ENCODE results near the gene NCKAP5.

Gene NCKAP5

GRCh38 chr2:132741754-132742153, 826.5 kb downstream of the NCKAP5 start:
- Mint-ChIP-seq H3K27ac (no peak overlapping the region), H3K9me3 (peaks cover 5% of the 10 kb centered on the region), H3K36me3 (ENCODE audit: low read depth) (no peaks in the 10 kb centered on the region), H3K27me3 (ENCODE audit: low read depth) (no peaks in the 10 kb centered on the region), H3K4me1 (peaks cover 5% of the 10 kb centered on the region), H3K4me3 (no peak overlapping the region)
- TF ChIP-seq, protein P1, sequence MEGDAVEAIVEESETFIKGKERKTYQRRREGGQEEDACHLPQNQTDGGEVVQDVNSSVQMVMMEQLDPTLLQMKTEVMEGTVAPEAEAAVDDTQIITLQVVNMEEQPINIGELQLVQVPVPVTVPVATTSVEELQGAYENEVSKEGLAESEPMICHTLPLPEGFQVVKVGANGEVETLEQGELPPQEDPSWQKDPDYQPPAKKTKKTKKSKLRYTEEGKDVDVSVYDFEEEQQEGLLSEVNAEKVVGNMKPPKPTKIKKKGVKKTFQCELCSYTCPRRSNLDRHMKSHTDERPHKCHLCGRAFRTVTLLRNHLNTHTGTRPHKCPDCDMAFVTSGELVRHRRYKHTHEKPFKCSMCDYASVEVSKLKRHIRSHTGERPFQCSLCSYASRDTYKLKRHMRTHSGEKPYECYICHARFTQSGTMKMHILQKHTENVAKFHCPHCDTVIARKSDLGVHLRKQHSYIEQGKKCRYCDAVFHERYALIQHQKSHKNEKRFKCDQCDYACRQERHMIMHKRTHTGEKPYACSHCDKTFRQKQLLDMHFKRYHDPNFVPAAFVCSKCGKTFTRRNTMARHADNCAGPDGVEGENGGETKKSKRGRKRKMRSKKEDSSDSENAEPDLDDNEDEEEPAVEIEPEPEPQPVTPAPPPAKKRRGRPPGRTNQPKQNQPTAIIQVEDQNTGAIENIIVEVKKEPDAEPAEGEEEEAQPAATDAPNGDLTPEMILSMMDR (IDR thresholded peaks at IDR 0.05; ENCODE audit: unreplicated experiment in 3 of 3) = no peak

DNA sequence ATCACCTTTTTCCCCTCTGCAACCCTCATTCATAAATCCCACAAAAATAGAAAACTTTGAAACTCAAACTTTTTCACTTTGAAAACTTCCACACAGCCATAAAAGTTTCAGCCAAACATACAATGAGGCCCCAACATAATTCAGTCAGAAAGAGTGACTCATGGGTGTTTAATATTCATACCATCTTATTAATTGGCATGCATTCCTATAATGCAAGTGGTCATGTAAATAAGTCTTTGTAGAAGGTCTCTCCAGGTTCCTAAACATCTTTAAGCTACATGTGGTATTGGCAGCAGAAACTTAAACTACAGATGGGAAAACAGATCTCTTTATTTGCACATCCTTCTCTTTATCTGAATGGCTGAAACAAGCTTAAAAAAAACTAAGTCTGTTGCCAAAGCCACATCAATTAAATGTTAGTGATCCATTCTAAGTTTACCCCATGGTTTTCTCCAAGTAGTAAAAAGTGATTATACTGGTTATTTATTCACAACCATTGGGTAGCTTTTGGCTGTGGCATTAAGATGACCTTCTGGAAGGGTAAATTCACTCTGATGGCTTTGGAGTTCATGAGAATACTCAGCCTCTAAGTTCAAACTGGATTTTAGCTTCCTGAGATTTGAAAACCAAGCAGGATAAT, 828.1 kb downstream of the NCKAP5 start:
- Mint-ChIP-seq H3K27ac (peak overlapping the region in 1 of 3 experiments; percentile 12), H3K4me3 (no peak overlapping the region), H3K36me3 (ENCODE audit: low read depth) (no peaks in the 10 kb centered on the region), H3K9me3 (peaks cover 4% of the 10 kb centered on the region), H3K4me1 (peaks cover 5% of the 10 kb centered on the region), H3K27me3 (ENCODE audit: low read depth) (no peaks in the 10 kb centered on the region)
- TF ChIP-seq, protein P1 (IDR thresholded peaks at IDR 0.05; ENCODE audit: unreplicated experiment in 3 of 3) = no peak

GRCh38 chr2:132738223-132738622, 830.0 kb downstream of the NCKAP5 start:
- TF ChIP-seq, protein P1 (IDR thresholded peaks at IDR 0.05; ENCODE audit: unreplicated experiment in 3 of 3) = no peak
- Mint-ChIP-seq H3K36me3 (ENCODE audit: low read depth) (no peaks in the 10 kb centered on the region), H3K4me1 (peaks cover 5% of the 10 kb centered on the region), H3K27me3 (ENCODE audit: low read depth) (no peaks in the 10 kb centered on the region), H3K27ac (no peak overlapping the region), H3K9me3 (no peaks in the 10 kb centered on the region), H3K4me3 (no peak overlapping the region)

GRCh38 chr2:132736059-132736458, 832.2 kb downstream of the NCKAP5 start:
- H3K9me3 Mint-ChIP-seq = no peaks in the 10 kb centered on the region
- no peaks in the 10 kb centered on the region for H3K27me3 Mint-ChIP-seq (ENCODE audit: low read depth)
- no peaks in the 10 kb centered on the region for H3K36me3 Mint-ChIP-seq (ENCODE audit: low read depth)
- no peak overlapping the region for H3K4me3 Mint-ChIP-seq
- peaks cover 5% of the 10 kb centered on the region for H3K4me1 Mint-ChIP-seq
- TF ChIP-seq, protein P1 (IDR thresholded peaks at IDR 0.05; ENCODE audit: unreplicated experiment in 3 of 3) = no peak
- no peak overlapping the region for H3K27ac Mint-ChIP-seq

DNA sequence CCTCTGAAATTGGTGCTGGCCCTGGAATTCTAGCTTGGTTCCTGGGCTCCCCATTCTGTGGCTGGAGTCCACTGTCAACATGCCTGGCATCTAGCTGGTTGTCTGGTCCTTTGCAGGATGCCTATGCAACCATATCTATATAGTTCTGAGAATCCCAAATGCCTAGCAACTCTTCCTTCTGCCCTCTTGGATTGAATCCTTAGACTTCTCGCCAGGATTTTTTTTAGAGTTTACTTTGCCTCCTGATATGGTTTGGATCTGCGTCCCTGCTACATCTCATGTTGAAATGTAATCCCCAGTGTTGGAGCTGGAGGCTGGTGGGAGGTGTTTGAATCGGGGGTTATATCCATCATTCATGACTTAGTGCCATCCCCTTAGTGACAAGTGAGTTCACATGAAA, 833.3 kb downstream of the NCKAP5 start:
- Mint-ChIP-seq H3K9me3 (no peaks in the 10 kb centered on the region), H3K27me3 (ENCODE audit: low read depth) (no peaks in the 10 kb centered on the region), H3K36me3 (ENCODE audit: low read depth) (no peaks in the 10 kb centered on the region), H3K4me1 (peaks cover 2% of the 10 kb centered on the region), H3K4me3 (no peak overlapping the region), H3K27ac (no peak overlapping the region)
- TF ChIP-seq, protein P1 (IDR thresholded peaks at IDR 0.05; ENCODE audit: unreplicated experiment in 3 of 3) = no peak

DNA sequence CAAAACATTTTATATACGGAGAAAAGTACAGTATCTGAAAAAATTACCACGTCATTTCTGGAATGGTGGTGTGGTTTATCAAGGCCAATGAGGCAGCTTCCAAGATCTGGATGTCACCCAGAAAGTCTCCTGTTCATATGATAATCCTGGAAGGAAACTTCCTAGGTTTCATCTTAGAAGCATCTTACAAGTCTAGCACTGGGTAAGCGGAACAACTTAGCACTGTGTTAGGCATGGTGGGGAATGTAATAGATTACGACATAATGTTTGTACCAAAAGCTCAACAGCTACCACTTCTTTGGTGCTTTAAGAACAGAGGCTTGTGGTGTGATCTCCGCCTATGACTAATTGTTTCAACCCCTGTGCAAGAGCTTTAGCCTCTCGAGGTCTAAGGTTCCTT, 835.2 kb downstream of the NCKAP5 start:
- no peaks in the 10 kb centered on the region for H3K36me3 Mint-ChIP-seq (ENCODE audit: low read depth)
- H3K27me3 Mint-ChIP-seq (ENCODE audit: low read depth) = no peaks in the 10 kb centered on the region
- no peak overlapping the region for H3K4me3 Mint-ChIP-seq
- no peaks in the 10 kb centered on the region for H3K4me1 Mint-ChIP-seq
- TF ChIP-seq, protein P1 (IDR thresholded peaks at IDR 0.05; ENCODE audit: unreplicated experiment in 3 of 3) = no peak
- H3K9me3 Mint-ChIP-seq = no peaks in the 10 kb centered on the region
- no peak overlapping the region for H3K27ac Mint-ChIP-seq

All from nephron (organoid).